ENCODE data around the gene SLC34A1.

DNA sequence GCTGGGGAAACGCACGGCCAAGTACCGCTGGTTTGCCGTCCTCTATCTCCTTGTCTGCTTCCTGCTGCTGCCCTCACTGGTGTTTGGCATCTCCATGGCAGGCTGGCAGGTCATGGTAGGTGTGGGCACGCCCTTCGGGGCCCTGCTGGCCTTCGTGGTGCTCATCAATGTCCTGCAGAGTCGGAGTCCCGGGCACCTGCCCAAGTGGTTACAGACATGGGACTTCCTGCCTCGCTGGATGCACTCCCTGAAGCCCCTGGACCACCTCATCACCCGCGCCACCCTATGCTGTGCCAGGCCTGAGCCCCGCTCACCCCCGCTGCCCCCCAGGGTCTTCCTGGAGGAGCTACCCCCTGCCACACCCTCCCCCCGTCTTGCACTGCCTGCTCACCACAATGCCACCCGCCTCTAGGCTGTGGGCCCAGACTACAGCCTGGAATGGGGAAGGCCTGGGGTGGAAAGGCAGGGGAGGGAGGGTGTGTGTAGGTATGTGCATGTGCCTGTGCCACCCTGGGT lies 13.7 kb downstream of the SLC34A1 start:
- no peak for TF ChIP-seq HOXA5 (CRISPR knock-in tag; IDR thresholded peaks at IDR 0.05)
- TF ChIP-seq, protein P1, sequence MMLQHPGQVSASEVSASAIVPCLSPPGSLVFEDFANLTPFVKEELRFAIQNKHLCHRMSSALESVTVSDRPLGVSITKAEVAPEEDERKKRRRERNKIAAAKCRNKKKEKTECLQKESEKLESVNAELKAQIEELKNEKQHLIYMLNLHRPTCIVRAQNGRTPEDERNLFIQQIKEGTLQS (CRISPR knock-in tag; IDR thresholded peaks at IDR 0.05), result no peak
- no peak for TF ChIP-seq ZNF143 (CRISPR knock-in tag; IDR thresholded peaks at IDR 0.05)
- no peak for TF ChIP-seq U2AF2 (IDR thresholded peaks at IDR 0.05; ENCODE audit: low read depth, low read length)
- no peak for TF ChIP-seq ZZZ3 (CRISPR knock-in tag; IDR thresholded peaks at IDR 0.05; ENCODE audit: borderline replicate concordance)
- TF ChIP-seq GABPA (IDR thresholded peaks at IDR 0.05; ENCODE audit: low read depth, low read length), result no peak
- TF ChIP-seq GABPA (CRISPR knock-in tag; IDR thresholded peaks at IDR 0.05; ENCODE audit: low read depth), result no peak
- TF ChIP-seq, protein P2, sequence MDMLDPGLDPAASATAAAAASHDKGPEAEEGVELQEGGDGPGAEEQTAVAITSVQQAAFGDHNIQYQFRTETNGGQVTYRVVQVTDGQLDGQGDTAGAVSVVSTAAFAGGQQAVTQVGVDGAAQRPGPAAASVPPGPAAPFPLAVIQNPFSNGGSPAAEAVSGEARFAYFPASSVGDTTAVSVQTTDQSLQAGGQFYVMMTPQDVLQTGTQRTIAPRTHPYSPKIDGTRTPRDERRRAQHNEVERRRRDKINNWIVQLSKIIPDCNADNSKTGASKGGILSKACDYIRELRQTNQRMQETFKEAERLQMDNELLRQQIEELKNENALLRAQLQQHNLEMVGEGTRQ (IDR thresholded peaks at IDR 0.05; ENCODE audit: low read depth, low read length), result no peak
- TF ChIP-seq, protein P2 (CRISPR knock-in tag; IDR thresholded peaks at IDR 0.05; ENCODE audit: borderline replicate concordance), result no peak
- no peak for TF ChIP-seq TAF1 (CRISPR knock-in tag; IDR thresholded peaks at IDR 0.05)
- TF ChIP-seq, protein P3, sequence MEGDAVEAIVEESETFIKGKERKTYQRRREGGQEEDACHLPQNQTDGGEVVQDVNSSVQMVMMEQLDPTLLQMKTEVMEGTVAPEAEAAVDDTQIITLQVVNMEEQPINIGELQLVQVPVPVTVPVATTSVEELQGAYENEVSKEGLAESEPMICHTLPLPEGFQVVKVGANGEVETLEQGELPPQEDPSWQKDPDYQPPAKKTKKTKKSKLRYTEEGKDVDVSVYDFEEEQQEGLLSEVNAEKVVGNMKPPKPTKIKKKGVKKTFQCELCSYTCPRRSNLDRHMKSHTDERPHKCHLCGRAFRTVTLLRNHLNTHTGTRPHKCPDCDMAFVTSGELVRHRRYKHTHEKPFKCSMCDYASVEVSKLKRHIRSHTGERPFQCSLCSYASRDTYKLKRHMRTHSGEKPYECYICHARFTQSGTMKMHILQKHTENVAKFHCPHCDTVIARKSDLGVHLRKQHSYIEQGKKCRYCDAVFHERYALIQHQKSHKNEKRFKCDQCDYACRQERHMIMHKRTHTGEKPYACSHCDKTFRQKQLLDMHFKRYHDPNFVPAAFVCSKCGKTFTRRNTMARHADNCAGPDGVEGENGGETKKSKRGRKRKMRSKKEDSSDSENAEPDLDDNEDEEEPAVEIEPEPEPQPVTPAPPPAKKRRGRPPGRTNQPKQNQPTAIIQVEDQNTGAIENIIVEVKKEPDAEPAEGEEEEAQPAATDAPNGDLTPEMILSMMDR (CRISPR knock-in tag; IDR thresholded peaks at IDR 0.05), result no peak
- no peak for TF ChIP-seq ZNF670 (CRISPR knock-in tag; IDR thresholded peaks at IDR 0.05; ENCODE audit: borderline replicate concordance)
